SJSA1 (cell line): ENCODE results near the gene C1orf159. TPM values are rescaled to one million over a fixed set of nuclear protein-coding genes. Genes with fewer than 3 reads are reported as not detected.
"Not testable (repeated sequence)": the region's sequence is repeated elsewhere in the genome, so short reads cannot be mapped to it uniquely, and the experiment has no call there.

Source experiments
- DNase-seq, 2 experiments: peaks; one replicate each; pipeline ENCODE4 v3.0.0-alpha.2; 2015 to 2020; ENCODE audit warnings: low spot score in 2 of 2, low read depth in 1 of 2
- H3K27ac ChIP-seq: fragments of 250-450 bp; sonication (Bioruptor Pico); 2 replicates; pipeline ENCODE4 v1.5.1; 2020; ENCODE audit warnings: mild to moderate bottlenecking, moderate library complexity
- H3K27me3 ChIP-seq: fragments of 250-450 bp; sonication (Bioruptor Pico); replicated peaks from 2 replicates; pipeline ENCODE4 v1.5.1; 2020; ENCODE audit warnings: mild to moderate bottlenecking, moderate library complexity
- H3K36me3 ChIP-seq: fragments of 250-450 bp; sonication (Bioruptor Pico); 2 replicates; pipeline ENCODE4 v1.5.1; 2020; ENCODE audit warnings: mild to moderate bottlenecking
- H3K4me1 ChIP-seq: fragments of 250-450 bp; sonication (Bioruptor Pico); replicated peaks from 2 replicates; pipeline ENCODE4 v1.6.1; 2021; ENCODE audit warnings: mild to moderate bottlenecking
- H3K4me3 ChIP-seq: fragments of 250-450 bp; sonication (Bioruptor Pico); 2 replicates; pipeline ENCODE4 v1.5.1; 2020; ENCODE audit warnings: mild to moderate bottlenecking
- H3K9me3 ChIP-seq: fragments of 250-450 bp; sonication (Bioruptor Pico); replicated peaks from 2 replicates; pipeline ENCODE4 v1.5.1; 2020; ENCODE audit warnings: mild to moderate bottlenecking
- total RNA-seq: library from RNA; depleted of rRNA; stranded (reverse); fragments of >200 nt; shearing (Covaris generic); gene quantifications from 2 replicates; pipeline ENCODE4 v1.2.3, GENCODE V29; 2014

Gene C1orf159
- total RNA-seq, 1 experiment from 2014 or later: 15.4 TPM

DNA sequence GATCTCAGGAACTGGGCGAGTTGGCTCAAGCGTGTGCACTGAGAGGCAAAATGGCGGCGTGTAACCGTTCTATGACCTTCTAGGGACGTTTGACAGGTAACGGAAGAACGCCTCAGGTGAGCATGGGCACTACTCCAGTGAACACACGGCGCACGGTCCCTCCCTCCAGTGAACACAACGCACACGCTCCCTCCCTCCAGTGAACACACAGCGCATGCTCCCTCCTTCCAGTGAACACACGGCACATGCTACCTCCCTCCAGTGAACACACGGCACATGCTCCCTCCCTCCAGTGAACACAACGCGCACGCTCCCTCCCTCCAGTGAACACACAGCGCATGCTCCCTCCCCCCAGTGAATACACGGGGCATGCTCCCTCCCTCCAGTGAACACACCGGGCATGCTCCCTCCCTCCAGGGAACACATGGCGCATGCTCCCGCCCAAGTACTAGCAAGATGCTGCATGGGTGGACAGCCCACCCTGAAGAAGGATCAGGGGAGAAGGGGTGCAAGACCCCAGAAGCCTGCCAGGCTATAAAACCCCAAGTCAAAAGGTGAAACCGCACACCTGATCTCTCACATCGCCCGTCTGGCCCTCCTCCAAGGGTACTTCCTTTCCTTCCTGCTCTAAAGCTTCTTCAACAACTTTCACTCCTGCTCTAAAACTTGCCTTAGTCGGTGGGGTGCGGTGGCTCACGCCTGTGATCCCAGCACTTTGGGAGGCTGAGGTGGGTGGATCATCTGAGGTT lies 3.5 kb downstream of the C1orf159 start:
- Histone ChIP-seq H3K36me3 (peaks cover 14% of the 10 kb centered on the region; the same call in 1 of the 2 replicates), H3K9me3 (peaks cover 4% of the 10 kb centered on the region; the same call in 1 of the 2 replicates), H3K4me1 (peaks cover 9% of the 10 kb centered on the region), H3K27me3 (peaks cover 4% of the 10 kb centered on the region), H3K4me3 (no peak overlapping the region), H3K27ac (no peak overlapping the region)
- DNase-seq: no peak

- DNase-seq: no peak
- H3K9me3 ChIP-seq: peaks cover 4% of the 10 kb centered on the region; the same call in 1 of the 2 replicates
- no peaks in the 10 kb centered on the region for H3K27me3 ChIP-seq
- H3K36me3 ChIP-seq: peaks cover 13% of the 10 kb centered on the region; the same call in 1 of the 2 replicates
- H3K4me1 ChIP-seq: peaks cover 7% of the 10 kb centered on the region
- H3K4me3 ChIP-seq: no peak overlapping the region
- H3K27ac ChIP-seq: no peak overlapping the region
Observed at GRCh38 chr1:1111516-1112236, 4.2 kb downstream of the C1orf159 start.

GRCh38 chr1:1110561-1110971 lies 5.3 kb downstream of the C1orf159 start:
- Histone ChIP-seq H3K36me3 (peaks cover 11% of the 10 kb centered on the region; the same call in 1 of the 2 replicates), H3K9me3 (peaks cover 4% of the 10 kb centered on the region; the same call in 1 of the 2 replicates), H3K4me1 (0 out of 2 replicates have a peak, but pooled peaks cover 3% of the 10 kb centered on the region), H3K27ac (no peak overlapping the region), H3K4me3 (no peak overlapping the region), H3K27me3 (no peaks in the 10 kb centered on the region)
- DNase-seq: no peak

DNA sequence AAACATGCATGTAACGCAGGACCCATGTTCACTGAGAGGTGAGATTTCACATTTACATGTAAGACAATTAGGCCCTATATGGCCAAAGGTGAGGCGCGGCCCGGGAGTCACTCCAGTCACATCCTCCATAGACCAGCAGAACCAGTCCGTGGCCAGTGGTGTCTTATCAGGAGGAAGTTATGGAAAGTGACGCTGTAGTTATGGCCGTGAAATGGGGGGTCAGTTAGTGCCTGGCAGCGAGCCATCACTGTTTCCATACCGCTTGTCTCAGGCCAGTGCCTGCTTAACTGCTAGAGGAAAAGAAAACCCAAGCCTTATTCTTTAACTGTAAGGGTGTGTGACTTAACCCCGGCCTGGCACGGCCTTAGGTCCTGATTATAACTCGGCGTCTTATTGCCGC lies 6.1 kb downstream of the C1orf159 start:
- Histone ChIP-seq H3K27me3 (no peaks in the 10 kb centered on the region), H3K4me3 (no peak overlapping the region), H3K27ac (no peak overlapping the region), H3K4me1 (no peaks in the 10 kb centered on the region), H3K9me3 (peaks cover 4% of the 10 kb centered on the region; the same call in 1 of the 2 replicates), H3K36me3 (peaks cover 11% of the 10 kb centered on the region; the same call in 1 of the 2 replicates)
- DNase-seq: no peak

DNA sequence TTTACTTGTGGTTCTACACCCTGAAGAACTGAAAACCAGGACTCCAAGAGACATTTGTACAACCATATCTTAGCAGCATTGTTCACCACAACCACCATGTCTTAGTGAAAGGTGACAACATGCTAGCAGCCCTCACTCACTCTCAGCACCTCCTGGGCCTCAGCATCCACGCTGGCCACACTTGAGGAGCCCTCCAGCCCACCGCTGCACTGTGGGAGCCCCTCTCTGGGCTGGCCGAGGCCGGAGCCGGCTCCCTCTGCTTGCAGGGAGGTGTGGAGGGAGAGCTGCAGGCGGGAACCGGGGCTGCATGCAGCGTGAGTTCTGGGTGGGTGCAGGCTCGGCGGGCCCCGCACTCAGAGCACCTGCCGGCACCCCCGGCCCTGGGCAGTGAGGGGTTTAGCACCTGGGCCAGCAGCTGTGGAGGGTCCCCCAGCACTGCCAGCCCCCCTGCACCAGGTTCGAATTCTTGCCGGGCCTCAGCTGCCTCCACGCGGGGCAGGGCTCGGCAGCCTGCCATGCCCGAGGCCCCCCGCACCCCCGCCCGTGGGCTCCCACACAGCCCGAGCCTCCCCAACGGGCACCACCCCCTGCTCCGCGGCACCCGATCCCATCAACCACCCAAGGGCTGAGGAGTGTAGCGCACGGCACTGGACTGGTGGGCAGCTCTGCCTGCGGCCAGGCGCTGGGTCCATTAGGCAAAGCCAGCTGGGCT lies 9.2 kb downstream of the C1orf159 start:
- no peaks in the 10 kb centered on the region for H3K27me3 ChIP-seq
- no peak for DNase-seq
- no peak overlapping the region for H3K4me3 ChIP-seq
- no peaks in the 10 kb centered on the region for H3K4me1 ChIP-seq
- H3K36me3 ChIP-seq: no peaks in the 10 kb centered on the region
- no peaks in the 10 kb centered on the region for H3K9me3 ChIP-seq
- H3K27ac ChIP-seq: no peak overlapping the region

DNA sequence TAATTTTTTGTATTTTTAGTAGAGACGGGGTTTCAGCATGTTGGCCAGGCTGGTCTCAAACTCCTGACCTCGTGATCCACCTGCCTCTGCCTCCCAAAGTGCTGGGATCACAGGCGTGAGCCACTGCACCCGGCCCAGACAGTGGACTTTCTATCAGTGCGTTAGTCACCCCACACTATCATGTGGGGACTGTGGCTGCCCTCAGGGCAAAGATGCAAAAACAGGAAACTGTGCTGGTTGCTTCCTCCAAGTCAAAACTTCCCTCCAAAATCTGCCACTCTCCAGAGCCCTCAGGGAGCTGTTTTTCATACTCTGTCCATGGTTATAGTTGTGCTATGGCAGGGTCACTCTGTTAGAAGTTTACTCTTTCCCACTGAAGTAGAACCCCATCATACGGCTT lies 11.7 kb downstream of the C1orf159 start:
- not testable (repeated sequence) for H3K27ac ChIP-seq, DNase-seq, H3K27me3 ChIP-seq, H3K9me3 ChIP-seq, H3K4me3 ChIP-seq, H3K4me1 ChIP-seq, H3K36me3 ChIP-seq

- H3K27me3 ChIP-seq: 0 out of 2 replicates have a peak, but pooled peaks cover 4% of the 10 kb centered on the region
- DNase-seq: peak in 1 of 2 experiments; percentile 34
- no peak overlapping the region for H3K27ac ChIP-seq
- no peaks in the 10 kb centered on the region for H3K4me1 ChIP-seq
- no peaks in the 10 kb centered on the region for H3K9me3 ChIP-seq
- no peaks in the 10 kb centered on the region for H3K36me3 ChIP-seq
- H3K4me3 ChIP-seq: no peak overlapping the region
Observed at GRCh38 chr1:1101503-1101902, 14.4 kb downstream of the C1orf159 start.

GRCh38 chr1:1100296-1100695 lies 15.6 kb downstream of the C1orf159 start:
- H3K9me3 ChIP-seq: no peaks in the 10 kb centered on the region
- peak in 1 of 2 experiments; percentile 9 for DNase-seq
- H3K4me1 ChIP-seq: no peaks in the 10 kb centered on the region
- H3K27me3 ChIP-seq: 0 out of 2 replicates have a peak, but pooled peaks cover 4% of the 10 kb centered on the region
- no peak overlapping the region for H3K4me3 ChIP-seq
- no peak overlapping the region for H3K27ac ChIP-seq
- no peaks in the 10 kb centered on the region for H3K36me3 ChIP-seq

GRCh38 chr1:1099506-1100183 lies 16.2 kb downstream of the C1orf159 start:
- Histone ChIP-seq H3K9me3 (no peaks in the 10 kb centered on the region), H3K4me1 (no peaks in the 10 kb centered on the region)

DNA sequence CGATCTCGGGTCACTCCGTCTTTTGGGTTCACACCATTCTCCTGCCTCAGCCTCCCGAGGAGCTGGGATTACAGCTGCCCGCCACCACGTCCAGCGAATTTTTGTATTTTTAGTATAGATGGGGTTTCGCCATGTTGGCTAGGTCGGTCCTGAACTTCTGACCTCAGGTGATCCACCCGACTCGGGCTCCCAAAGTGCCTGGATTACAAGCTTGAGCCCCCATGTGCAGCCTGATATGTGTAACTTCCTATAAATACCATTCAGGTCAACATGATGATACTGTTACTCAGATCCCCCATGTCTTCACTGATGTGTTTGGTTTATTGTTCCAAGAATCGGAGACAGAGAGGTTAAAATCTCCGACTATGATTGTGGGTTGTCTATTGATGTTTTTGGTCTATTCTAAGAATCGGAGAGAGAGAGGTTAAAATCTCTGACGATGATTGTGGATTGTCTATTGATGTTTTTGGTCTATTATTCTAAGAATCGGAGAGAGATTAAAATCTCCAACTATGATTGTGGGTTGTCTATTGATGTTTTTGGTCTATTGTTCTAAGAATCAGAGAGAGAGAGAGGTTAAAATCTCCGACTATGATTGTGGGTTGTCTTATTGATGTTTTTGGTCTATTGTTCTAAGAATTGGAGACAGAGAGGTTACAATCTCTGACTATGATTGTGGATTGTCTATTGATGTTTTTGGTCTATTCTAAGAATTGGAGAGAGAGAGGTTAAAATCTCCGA lies 17.0 kb downstream of the C1orf159 start:
- Histone ChIP-seq H3K36me3 (no peaks in the 10 kb centered on the region), H3K4me3 (no peak overlapping the region), H3K4me1 (no peaks in the 10 kb centered on the region), H3K9me3 (no peaks in the 10 kb centered on the region), H3K27ac (no peak overlapping the region), H3K27me3 (0 out of 2 replicates have a peak, but pooled peaks cover 4% of the 10 kb centered on the region)
- DNase-seq: peak in 1 of 2 experiments; percentile 21

More at GRCh38 chr1:1099506-1100183, 16.2 kb downstream of the C1orf159 start:
- H3K27me3 ChIP-seq: 0 out of 2 replicates have a peak, but pooled peaks cover 4% of the 10 kb centered on the region
- no peak overlapping the region for H3K4me3 ChIP-seq
- DNase-seq: no peak
- no peak overlapping the region for H3K27ac ChIP-seq
- H3K36me3 ChIP-seq: no peaks in the 10 kb centered on the region

DNA sequence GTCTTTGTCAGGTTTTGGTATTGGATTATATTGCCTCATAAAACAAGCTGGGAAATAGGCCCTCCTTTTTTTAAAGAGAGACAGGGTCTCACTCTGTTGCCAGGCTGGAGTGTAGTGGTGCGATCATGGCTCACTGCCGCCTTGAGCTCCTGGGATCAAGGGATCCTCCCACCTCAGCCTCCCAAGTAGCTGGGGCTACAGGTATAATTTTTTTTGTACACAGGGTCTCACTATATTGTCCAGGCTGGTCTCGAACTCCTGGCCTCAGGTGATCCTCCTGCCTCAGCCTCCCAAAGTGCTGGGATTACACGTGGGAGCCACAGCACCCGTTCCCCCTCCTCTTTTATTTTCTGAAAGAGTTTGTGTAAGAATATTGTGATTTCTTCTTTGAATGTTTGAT lies 19.8 kb downstream of the C1orf159 start:
- DNase-seq: peak in 1 of 2 experiments; percentile 3
- not testable (repeated sequence) for H3K4me3 ChIP-seq, H3K27me3 ChIP-seq, H3K36me3 ChIP-seq, H3K27ac ChIP-seq, H3K4me1 ChIP-seq, H3K9me3 ChIP-seq

DNA sequence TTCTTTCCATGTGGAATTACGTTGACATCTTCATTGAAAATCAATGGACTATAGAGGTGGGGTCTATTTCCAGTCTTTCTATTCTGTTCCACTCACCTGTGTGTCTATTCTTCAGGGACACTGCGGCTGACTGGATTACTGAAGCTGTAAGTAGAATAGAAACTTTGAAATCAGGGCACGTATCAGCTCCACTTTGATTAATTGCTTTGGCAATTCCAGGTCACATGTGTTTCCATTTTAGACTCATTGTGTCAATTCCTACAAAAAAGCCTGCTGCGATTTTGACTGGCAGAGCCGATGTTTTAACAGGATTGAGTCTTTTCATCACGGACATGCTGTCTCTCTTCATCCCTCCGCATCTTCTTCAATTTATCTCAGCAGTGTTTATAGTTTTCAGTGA lies 20.9 kb downstream of the C1orf159 start:
- no peaks in the 10 kb centered on the region for H3K4me1 ChIP-seq
- no peak overlapping the region for H3K27ac ChIP-seq
- no peaks in the 10 kb centered on the region for H3K9me3 ChIP-seq
- no peak overlapping the region for H3K4me3 ChIP-seq
- no peaks in the 10 kb centered on the region for H3K36me3 ChIP-seq
- peak in 1 of 2 experiments; percentile 5 for DNase-seq
- 0 out of 2 replicates have a peak, but pooled peaks cover 4% of the 10 kb centered on the region for H3K27me3 ChIP-seq
